Purkinje cell (primary cell): ENCODE data around the gene TSSK2. TPM values are rescaled to one million over a fixed set of nuclear protein-coding genes. Genes with fewer than 3 reads are reported as not detected.

Source experiments
- polyA plus RNA-seq: library from polyadenylated mRNA; unstranded; fragments of >200 nt; fragmentation: Nextera tagmentation; gene quantifications from 2 replicates; pipeline ENCODE4 v1.2.1, GENCODE V29; 2014

The TSSK2 gene
- polyA plus RNA-seq, result not detected in 2 replicates

GRCh38 chr22:19130959-19131684 lies at the start of gene TSSK2:
Gene TSSK2 (plus strand): TSS chr22:19131308. CDS start chr22:19131400, 92 bp downstream.

GRCh38 chr22:19122143-19122751 lies 8.9 kb upstream of the TSSK2 start, which contains the start of gene DGCR2:
Gene DGCR2 (minus strand): TSS chr22:19122412. CDS start chr22:19122206, 206 bp downstream.

DNA sequence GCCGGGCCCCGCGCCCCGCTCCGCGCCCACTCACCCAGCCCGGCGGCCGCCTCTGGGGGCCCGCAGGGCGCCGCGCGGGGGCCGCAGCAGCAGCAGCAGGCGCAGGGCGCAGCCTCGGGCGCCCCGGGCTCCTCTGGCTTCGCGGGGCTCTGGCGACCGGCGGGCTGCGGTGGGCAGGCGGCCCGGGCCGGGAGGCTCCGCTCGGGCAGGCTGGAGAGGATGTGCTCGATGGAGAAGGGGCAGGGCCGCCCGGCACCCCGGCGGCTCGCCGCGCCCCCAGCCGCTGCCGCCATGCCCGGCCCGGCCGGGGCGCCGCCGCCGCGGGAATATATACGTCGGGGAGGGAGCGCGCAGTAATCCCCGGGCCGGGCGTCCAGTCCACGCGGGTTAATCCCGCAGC lies 18.9 kb downstream of the TSSK2 start, which contains the start of gene GSC2:
TSS of gene GSC2 (minus strand) at position 302 of the 400 bp plus-strand sequence. CDS start at position 293, 9 bp downstream.

GRCh38 chr22:19178657-19179496 lies 47.8 kb downstream of the TSSK2 start, which contains the start of gene SLC25A1:
Gene SLC25A1 (minus strand): TSS chr22:19178736. CDS start chr22:19178673, 63 bp downstream.

Other genes starting within 250 kb of the TSSK2 start
- 6.5 and 8.0 TPM in 2 replicates for gene DGCR6, start 225.0 kb upstream of the TSSK2 start, polyA plus RNA-seq
- not detected in 2 replicates for gene PRODH, start 195.0 kb upstream of the TSSK2 start, polyA plus RNA-seq
- 5.8 and 8.3 TPM in 2 replicates for gene DGCR2, start 8.9 kb upstream of the TSSK2 start, polyA plus RNA-seq
- gene ESS2, start 13.3 kb downstream of the TSSK2 start, polyA plus RNA-seq, result 2.4 and 2.9 TPM in 2 replicates
- not detected in 2 replicates for gene GSC2, start 19.0 kb downstream of the TSSK2 start, polyA plus RNA-seq
- gene SLC25A1, start 47.4 kb downstream of the TSSK2 start, polyA plus RNA-seq, result 1.7 and 3.3 TPM in 2 replicates
- 0.06 and 0.44 TPM in 2 replicates for gene CLTCL1, start 160.4 kb downstream of the TSSK2 start, polyA plus RNA-seq